Right lobe of liver (tissue), 6 donors: ENCODE results near the gene CTBP1. TPM values are rescaled to one million over a fixed set of nuclear protein-coding genes. Genes with fewer than 3 reads are reported as not detected.

Experiments
- ATAC-seq, 4 donors: fragments of 200-7000 bp; cut with Tn5 transposase; one replicate each; pipeline ENCODE4 v1.9.1; 2020; ENCODE audit warnings: mild to moderate bottlenecking in 4 of 4, moderate library complexity in 4 of 4
- DNase-seq, 3 donors: peaks; one replicate each; pipeline ENCODE4 v3.0.0-alpha.2; 2020
- H3K27ac ChIP-seq, 3 donors: fragments of 200-600 bp; one replicate each; pipeline ENCODE4 v1.8.0; 2022
- H3K27me3 ChIP-seq, 2 donors: fragments of 200-600 bp; one replicate each; pipeline ENCODE4 v1.8.0; 2022
- H3K36me3 ChIP-seq, 4 donors: fragments of 200-600 bp; sonication (generic) in 1 of 4; one replicate each; pipeline versions ENCODE4 v1.5.1 to v1.8.0; 2017 to 2022; ENCODE audit warnings: control low read depth in 1 of 4
- H3K4me1 ChIP-seq, 4 donors: fragments of 200-600 bp; sonication (generic) in 1 of 4; one replicate each; pipeline versions ENCODE4 v1.5.1 to v1.8.0; 2017 to 2022; ENCODE audit warnings: control low read depth in 1 of 4
- H3K4me3 ChIP-seq, 3 donors: fragments of 200-600 bp; one replicate each; pipeline ENCODE4 v1.8.0; 2022
- H3K9me3 ChIP-seq, 4 donors: fragments of 200-600 bp; sonication (generic) in 1 of 4; one replicate each; pipeline versions ENCODE4 v1.5.1 to v1.8.0; 2017 to 2022; ENCODE audit warnings: control low read depth in 1 of 4
- POLR2A ChIP-seq: fragments of 450-650 bp; IDR thresholded peaks from one replicate; pipeline ENCODE4 v1.6.1; 2017; ENCODE audit warnings: antibody characterized with exemption, mild to moderate bottlenecking
- WGBS: methylation state at CpG from one replicate; pipeline ENCODE4 v1.1.6; 2018; ENCODE audit warnings: low coverage, low lambda C conversion rate; ENCODE audit not compliant: insufficient coverage; ENCODE audit errors: missing lambda C conversion rate; 5-methylcytosine and 5-hydroxymethylcytosine counted together
- intact Hi-C, 2 donors: fragments of 100-400 bp; cut with DNase I; formaldehyde crosslinking; loops; one replicate each; pipeline versions ENCODE4 v1.11.2 to v1.14.1; 2022
- total RNA-seq, 6 experiments: library from RNA; depleted of rRNA in 2 of 6; stranded (reverse); fragments of >200 nt in 2 of 6; fragmentation: NEBNext Ultra II Directional in 3 of 6; extraction: Animal tissue kit (Norgen Biotek cat#: 25700) in 3 of 6; gene quantifications; one replicate each; pipeline versions ENCODE4 v1.1.0 to v1.2.4, GENCODE V29; 2016 to 2023
- TF ChIP-seq, protein P1 (sequence below), 4 donors: fragments of 200-600 bp in 3 of 4; fragments of 450-650 bp in 1 of 4; IDR thresholded peaks; one replicate each; pipeline versions ENCODE4 v1.5.1 to v1.8.0; 2016 to 2022; ENCODE audit warnings: antibody characterized with exemption in 4 of 4, mild to moderate bottlenecking in 2 of 4
- donor health status: DM: no; HTN: yes; CAD: no.
- donor health status: DM: no; HTN: no; CAD: no.
- donor health status: DM: no; HTN: no; CAD: no.
- donor health status: DM: no; HTN: yes; CAD: no.
- donor health status: DM: no; HTN: yes; CAD: no.

Gene CTBP1
- total RNA-seq, 6 experiments from 2014 or later, result 74.8 to 85.5 (median 79.4) TPM

- H3K27me3 ChIP-seq, result no peaks in the 10 kb centered on the region
- 36% methylated on average over 7 of the region's 23 CpGs for WGBS
- H3K36me3 ChIP-seq, result peaks cover 0 to 60% (median 10%) of the 10 kb centered on the region in 4 donors
- no peak for DNase-seq
- intact Hi-C loops, result no loop called here
- H3K4me3 ChIP-seq, result no peak overlapping the region
- no peak for ATAC-seq
- no peaks in the 10 kb centered on the region for H3K4me1 ChIP-seq
- H3K9me3 ChIP-seq, result no peaks in the 10 kb centered on the region
- TF ChIP-seq, protein P1, sequence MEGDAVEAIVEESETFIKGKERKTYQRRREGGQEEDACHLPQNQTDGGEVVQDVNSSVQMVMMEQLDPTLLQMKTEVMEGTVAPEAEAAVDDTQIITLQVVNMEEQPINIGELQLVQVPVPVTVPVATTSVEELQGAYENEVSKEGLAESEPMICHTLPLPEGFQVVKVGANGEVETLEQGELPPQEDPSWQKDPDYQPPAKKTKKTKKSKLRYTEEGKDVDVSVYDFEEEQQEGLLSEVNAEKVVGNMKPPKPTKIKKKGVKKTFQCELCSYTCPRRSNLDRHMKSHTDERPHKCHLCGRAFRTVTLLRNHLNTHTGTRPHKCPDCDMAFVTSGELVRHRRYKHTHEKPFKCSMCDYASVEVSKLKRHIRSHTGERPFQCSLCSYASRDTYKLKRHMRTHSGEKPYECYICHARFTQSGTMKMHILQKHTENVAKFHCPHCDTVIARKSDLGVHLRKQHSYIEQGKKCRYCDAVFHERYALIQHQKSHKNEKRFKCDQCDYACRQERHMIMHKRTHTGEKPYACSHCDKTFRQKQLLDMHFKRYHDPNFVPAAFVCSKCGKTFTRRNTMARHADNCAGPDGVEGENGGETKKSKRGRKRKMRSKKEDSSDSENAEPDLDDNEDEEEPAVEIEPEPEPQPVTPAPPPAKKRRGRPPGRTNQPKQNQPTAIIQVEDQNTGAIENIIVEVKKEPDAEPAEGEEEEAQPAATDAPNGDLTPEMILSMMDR (IDR thresholded peaks at IDR 0.05), result no peak
- no peak for TF ChIP-seq POLR2A
- H3K27ac ChIP-seq, result no peak overlapping the region
Measured at GRCh38 chr4:1231637-1232360, 17.1 kb downstream of the CTBP1 start.

DNA sequence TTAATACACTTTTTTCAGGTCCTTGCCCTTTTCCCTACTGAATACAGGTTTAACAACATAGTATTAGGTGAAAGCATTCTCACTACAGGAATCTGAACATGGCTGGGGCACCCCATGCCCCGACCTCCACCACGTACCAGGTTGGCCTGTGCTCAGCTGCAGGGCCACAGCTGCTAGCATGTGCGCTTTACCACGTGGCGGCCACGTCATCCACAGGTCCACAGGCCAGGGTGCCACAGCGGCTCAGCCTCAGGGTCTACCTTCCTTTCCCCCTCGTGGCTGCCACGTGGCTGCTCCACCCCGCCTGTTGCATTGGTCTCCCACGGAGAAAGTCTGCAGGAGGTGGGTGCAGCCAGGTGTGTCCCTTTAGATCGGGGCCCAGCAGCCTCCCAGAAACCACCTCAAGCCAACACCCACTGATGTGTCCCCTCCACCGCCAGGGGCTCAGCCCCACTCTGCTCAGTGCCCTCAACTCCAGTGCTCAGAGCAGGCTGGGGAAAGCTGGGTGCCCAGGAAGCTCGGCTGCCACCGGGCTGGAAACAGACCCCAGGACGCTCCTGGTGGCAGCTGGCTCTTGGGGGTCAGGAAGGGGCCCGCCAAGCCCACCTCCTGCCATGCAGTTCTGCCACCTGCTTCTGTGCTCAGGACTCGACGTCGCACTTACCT lies 17.8 kb downstream of the CTBP1 start:
- no peaks in the 10 kb centered on the region for H3K27me3 ChIP-seq
- no peaks in the 10 kb centered on the region for H3K9me3 ChIP-seq
- TF ChIP-seq, protein P1 (IDR thresholded peaks at IDR 0.05), result no peak
- TF ChIP-seq POLR2A, result no peak
- 86% methylated on average over 7 of the region's 20 CpGs for WGBS
- no peaks in the 10 kb centered on the region for H3K4me1 ChIP-seq
- H3K4me3 ChIP-seq, result no peak overlapping the region
- H3K27ac ChIP-seq, result no peak overlapping the region
- intact Hi-C loops, result no loop called here
- DNase-seq (no peak), ATAC-seq (no peak)
- peaks cover 0 to 66% (median 10%) of the 10 kb centered on the region in 4 donors for H3K36me3 ChIP-seq

- no peaks in the 10 kb centered on the region for H3K9me3 ChIP-seq
- WGBS, result no CpG with 5 or more reads among the region's 22 CpGs
- H3K4me3 ChIP-seq, result no peak overlapping the region
- peaks cover 0 to 64% (median 12%) of the 10 kb centered on the region in 4 donors for H3K36me3 ChIP-seq
- intact Hi-C loops, result no loop called here
- no peak for ATAC-seq
- no peak for DNase-seq
- TF ChIP-seq, protein P1 (IDR thresholded peaks at IDR 0.05), result no peak
- H3K27me3 ChIP-seq, result no peaks in the 10 kb centered on the region
- no peak overlapping the region for H3K27ac ChIP-seq
- H3K4me1 ChIP-seq, result no peaks in the 10 kb centered on the region
Measured at GRCh38 chr4:1230316-1230715, 18.6 kb downstream of the CTBP1 start.

- no CpG with 5 or more reads among the region's 27 CpGs for WGBS
- Histone ChIP-seq H3K27me3 (no peaks in the 10 kb centered on the region), H3K36me3 (peaks cover 0 to 64% (median 13%) of the 10 kb centered on the region in 4 donors), H3K27ac (no peak overlapping the region), H3K9me3 (no peaks in the 10 kb centered on the region), H3K4me3 (no peak overlapping the region), H3K4me1 (no peaks in the 10 kb centered on the region)
- DNase-seq (no peak), ATAC-seq (no peak)
- intact Hi-C loops, result loop anchor here in 1 of 2 donors (10.0 kb wide), 1 partner anchor 204 kb away; no protein-coding TSS in a partner anchor
- no peak for TF ChIP-seq POLR2A
- TF ChIP-seq, protein P1 (IDR thresholded peaks at IDR 0.05), result no peak
Measured at GRCh38 chr4:1229117-1229849, 19.6 kb downstream of the CTBP1 start.
